Cardiac fibroblast (primary cell): ENCODE results near the gene MYLIP.

ENCODE experiments used
- DNase-seq, 2 donors: peaks; one replicate each; pipeline versions ENCODE4 v3.0.0 to v3.0.0-alpha.2; 2010; ENCODE audit warnings: low read depth in 2 of 2
- H3K4me3 ChIP-seq, 2 donors: replicated peaks in 1 of 2; 1 replicate in 1 of 2; 2 replicates in 1 of 2; pipeline ENCODE4 v1.5.1; 2011; ENCODE audit warnings: low read depth in 2 of 2, low read length in 2 of 2, mild to moderate bottlenecking in 2 of 2, moderate library complexity in 1 of 2
- TF ChIP-seq, protein P1 (sequence below): IDR thresholded peaks from one replicate; pipeline ENCODE4 v1.5.1; 2011; ENCODE audit warnings: low read depth, mild to moderate bottlenecking, low read length, inconsistent platforms

MYLIP gene

DNA sequence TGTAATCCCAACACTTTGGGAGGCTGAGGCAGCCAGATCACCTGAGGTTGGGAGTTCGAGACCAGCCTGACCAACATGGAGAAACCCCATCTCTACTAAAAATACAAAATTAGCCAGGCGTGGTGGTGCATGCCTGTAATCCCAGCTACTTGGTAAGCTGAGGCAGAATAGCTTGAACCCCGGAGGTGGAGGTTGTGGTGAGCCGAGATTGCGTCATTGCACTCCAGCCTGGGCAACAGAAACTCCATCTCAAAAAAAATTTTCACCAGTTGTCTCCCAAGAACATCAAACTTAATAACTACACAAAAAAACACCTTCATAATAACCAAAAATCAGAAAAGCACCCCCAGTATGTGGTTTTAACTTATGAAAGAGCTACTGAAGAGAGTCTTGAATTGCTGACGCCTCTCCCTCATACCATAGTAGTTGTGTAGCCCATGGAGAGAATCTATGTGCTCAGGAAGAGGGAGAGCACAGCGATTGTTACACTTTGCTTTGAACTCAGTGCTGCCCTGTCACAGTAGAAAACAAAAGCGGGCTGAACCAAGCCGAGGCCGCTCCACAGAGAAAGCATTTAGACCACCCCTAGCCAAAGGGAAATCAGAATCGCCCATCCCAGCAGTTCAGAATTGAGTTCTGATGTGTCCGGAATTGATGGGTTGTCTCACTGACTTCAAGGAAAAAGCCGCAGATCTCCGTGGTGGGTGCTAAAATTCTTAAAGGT lies 67.5 kb downstream of the MYLIP start:
- DNase-seq: no peak

DNA sequence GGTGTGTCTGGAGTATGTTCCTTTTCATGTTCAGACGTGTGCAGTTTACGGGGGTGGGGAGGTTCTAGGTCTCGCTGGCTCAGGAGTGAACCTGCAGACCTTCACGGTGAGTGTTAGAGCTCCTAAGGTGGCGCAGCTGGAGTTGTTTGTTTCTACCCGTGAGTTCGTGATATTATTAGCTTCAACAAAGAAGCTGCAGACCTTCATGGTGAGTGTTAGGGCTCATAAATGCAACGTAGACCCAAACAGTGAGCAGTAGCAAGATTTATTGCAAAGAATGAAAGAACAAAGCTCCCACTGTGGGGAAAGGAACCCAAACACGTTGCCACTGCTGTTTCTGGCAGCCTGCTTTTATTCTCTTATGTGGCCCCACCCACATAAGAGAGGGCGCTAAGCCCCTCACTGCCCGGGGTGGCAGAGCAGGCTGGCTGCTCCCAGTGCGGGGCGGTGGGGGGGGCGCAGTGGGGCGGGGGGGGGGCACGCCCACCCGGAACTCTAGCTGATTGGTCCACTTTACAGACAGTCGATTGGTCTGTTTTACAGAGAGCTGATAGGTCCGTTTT lies 68.2 kb downstream of the MYLIP start:
- no peak overlapping the region for H3K4me3 ChIP-seq
- TF ChIP-seq, protein P1, sequence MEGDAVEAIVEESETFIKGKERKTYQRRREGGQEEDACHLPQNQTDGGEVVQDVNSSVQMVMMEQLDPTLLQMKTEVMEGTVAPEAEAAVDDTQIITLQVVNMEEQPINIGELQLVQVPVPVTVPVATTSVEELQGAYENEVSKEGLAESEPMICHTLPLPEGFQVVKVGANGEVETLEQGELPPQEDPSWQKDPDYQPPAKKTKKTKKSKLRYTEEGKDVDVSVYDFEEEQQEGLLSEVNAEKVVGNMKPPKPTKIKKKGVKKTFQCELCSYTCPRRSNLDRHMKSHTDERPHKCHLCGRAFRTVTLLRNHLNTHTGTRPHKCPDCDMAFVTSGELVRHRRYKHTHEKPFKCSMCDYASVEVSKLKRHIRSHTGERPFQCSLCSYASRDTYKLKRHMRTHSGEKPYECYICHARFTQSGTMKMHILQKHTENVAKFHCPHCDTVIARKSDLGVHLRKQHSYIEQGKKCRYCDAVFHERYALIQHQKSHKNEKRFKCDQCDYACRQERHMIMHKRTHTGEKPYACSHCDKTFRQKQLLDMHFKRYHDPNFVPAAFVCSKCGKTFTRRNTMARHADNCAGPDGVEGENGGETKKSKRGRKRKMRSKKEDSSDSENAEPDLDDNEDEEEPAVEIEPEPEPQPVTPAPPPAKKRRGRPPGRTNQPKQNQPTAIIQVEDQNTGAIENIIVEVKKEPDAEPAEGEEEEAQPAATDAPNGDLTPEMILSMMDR: no peak
- no peak for DNase-seq

More for the DNA sequence above, 67.5 kb downstream of the MYLIP start:
- no peak overlapping the region for H3K4me3 ChIP-seq
- TF ChIP-seq, protein P1: no peak
